NCI-H446 treated with DMSO at 0.1 percent for 48 hours (cell line): ENCODE results near the gene CABLES1.

ENCODE experiments used
- DNase-seq: peaks from one replicate; lab custom pipeline; 2025; lab: John Stamatoyannopoulos, UW

The CABLES1 gene

DNA sequence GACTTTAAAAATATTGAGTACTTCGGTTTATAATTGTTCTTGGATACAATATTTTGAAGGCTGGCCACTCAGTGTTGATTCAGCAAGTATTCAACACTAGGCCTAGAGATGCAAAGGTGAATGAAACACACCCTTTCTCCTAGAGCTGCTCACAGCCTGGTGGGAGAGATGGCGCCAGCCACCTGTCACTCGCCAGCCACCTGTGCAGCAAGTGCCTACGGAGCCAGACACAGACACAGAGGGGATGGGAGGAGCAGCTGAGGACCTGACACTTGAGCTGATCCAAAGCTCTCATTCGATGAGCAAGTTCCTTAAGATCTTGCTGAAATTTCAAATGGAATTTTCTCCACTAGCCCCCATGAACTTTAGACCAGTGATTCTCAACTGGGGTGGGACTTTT is 166.7 kb downstream of the CABLES1 start:
- DNase-seq = no peak

GRCh38 chr18:23302511-23302850 is 167.2 kb downstream of the CABLES1 start:
- no peak for DNase-seq

- no peak for DNase-seq
Observed at GRCh38 chr18:23302851-23303527, 167.7 kb downstream of the CABLES1 start.

DNA sequence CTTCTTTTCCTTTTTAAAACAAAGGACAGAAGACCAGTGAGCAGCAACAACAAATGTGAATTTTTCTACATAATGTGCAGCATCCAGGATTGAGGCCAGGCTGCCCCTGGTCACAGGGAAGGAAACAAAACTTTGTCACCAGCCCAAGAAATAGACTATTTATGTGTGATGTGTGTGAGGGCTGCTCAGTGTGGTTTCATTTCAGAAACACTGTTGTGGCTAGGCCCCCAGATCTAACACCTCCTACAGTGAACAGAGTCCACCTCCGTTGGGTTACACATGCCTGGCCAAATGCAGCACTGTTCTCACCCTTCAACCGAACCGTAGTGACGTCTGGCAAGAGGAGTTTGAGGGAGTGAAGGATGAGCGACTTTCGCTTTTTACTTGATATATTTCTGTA is 171.5 kb downstream of the CABLES1 start:
- DNase-seq = no peak

- no peak for DNase-seq
Observed at GRCh38 chr18:23307567-23308295, 172.4 kb downstream of the CABLES1 start.
